22Rv1 (cell line): ENCODE measurements around the gene PRDM2.
"Not testable (repeated sequence)": the region's sequence is repeated elsewhere in the genome, so short reads cannot be mapped to it uniquely, and the experiment has no call there.

Source experiments
- H3K27ac ChIP-seq: fragments of 450-650 bp; 2 replicates; pipeline ENCODE4 v1.5.1; 2017
- ZFX ChIP-seq: fragments of 450-650 bp; IDR thresholded peaks from 2 replicates; pipeline ENCODE4 v1.6.1; 2017; ENCODE audit warnings: antibody characterized with exemption, borderline replicate concordance
- TF ChIP-seq, protein P1 (sequence below): fragments of 450-650 bp; IDR thresholded peaks from 2 replicates; pipeline ENCODE4 v1.5.1; 2017; ENCODE audit warnings: mild to moderate bottlenecking

PRDM2 gene

DNA sequence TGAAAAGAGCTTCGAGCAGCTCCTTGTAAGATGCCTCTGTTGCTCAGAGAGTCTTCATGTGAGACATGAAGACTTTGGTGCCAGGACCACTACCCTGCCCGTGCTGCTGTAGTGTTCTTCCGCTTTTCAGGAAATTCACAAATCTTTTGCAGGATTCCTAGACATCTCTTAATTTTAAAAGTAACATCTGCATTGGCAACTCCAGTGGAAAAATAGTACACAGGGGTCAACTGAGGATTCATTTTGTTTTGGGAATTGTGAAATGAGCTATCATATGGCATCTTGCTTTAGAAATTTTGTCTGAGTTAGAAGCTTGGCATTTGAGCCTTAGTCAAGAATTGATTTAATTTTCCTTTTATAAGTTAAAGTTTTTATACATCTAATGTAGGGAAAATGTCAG, 7.2 kb downstream of the PRDM2 start:
- TF ChIP-seq, protein P1, sequence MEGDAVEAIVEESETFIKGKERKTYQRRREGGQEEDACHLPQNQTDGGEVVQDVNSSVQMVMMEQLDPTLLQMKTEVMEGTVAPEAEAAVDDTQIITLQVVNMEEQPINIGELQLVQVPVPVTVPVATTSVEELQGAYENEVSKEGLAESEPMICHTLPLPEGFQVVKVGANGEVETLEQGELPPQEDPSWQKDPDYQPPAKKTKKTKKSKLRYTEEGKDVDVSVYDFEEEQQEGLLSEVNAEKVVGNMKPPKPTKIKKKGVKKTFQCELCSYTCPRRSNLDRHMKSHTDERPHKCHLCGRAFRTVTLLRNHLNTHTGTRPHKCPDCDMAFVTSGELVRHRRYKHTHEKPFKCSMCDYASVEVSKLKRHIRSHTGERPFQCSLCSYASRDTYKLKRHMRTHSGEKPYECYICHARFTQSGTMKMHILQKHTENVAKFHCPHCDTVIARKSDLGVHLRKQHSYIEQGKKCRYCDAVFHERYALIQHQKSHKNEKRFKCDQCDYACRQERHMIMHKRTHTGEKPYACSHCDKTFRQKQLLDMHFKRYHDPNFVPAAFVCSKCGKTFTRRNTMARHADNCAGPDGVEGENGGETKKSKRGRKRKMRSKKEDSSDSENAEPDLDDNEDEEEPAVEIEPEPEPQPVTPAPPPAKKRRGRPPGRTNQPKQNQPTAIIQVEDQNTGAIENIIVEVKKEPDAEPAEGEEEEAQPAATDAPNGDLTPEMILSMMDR = no peak
- TF ChIP-seq ZFX = no peak
- no peak overlapping the region for H3K27ac ChIP-seq

DNA sequence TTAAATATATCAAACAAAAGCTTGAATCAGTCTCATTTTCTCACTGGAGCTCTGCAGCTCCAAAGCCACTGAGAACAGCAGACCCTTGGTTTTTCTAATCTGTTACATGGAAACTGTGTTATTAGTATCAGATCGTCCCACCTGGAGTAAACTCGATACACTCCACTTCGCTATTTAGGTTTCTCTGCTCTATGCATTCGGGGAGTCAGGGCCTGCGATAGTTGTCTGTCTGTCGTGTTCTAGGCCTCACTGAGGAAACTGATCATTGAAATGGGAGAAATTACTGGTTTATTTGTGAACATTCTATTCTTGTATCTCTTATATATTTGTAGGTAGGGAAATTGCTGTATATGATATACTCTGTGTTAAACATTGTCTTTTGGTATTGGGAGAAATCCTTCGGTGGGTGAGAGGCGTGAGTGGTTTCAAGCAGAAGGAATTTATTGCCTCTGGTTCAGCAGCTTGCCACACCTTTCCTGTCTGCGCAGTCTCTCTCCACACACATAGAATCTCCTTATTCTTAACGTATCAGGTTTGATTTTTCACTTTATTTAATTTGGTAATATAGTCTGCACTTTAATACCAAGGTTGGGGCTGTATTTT, 8.5 kb downstream of the PRDM2 start:
- TF ChIP-seq ZFX = no peak
- TF ChIP-seq, protein P1 = no peak
- H3K27ac ChIP-seq = no peak overlapping the region

DNA sequence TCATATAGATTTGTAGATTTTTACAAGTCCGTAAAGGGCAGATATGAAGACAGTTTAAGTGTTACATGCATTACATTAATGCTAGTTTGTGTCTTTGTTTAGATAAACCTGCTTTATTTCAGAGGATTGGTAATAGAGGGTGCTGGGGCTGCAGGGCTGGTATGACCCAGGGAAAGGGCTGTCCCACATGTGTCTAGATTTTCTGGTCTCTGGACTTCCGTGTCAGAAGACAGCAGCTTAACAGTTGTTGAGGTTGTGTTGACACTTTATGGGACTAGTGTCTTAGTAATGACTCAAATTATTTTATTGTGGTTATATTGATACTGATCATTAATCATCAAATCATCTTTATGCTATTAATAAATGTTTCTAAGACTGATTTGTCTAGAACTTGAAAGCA, 10.1 kb downstream of the PRDM2 start:
- H3K27ac ChIP-seq = no peak overlapping the region
- TF ChIP-seq ZFX = no peak
- TF ChIP-seq, protein P1 = no peak

DNA sequence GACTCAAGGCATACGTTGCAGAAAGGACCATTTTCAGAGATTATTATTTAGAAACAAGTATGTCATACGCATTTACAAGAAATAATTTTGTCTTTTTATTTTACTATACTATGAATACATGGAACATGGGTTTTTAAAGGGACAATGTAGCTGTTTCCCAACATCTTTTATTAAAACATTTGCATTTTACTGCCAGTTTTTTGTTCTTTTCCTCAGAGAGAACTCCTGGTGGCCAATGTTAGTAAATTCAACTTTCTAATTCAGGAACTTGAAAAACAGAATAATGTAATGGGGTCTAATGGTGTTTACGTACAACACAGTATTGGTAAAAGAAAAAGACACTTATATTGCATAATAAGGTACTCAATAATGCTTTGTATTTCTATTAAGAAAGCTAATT, 14.9 kb downstream of the PRDM2 start:
- no peak for TF ChIP-seq ZFX
- TF ChIP-seq, protein P1 = no peak
- no peak overlapping the region for H3K27ac ChIP-seq

DNA sequence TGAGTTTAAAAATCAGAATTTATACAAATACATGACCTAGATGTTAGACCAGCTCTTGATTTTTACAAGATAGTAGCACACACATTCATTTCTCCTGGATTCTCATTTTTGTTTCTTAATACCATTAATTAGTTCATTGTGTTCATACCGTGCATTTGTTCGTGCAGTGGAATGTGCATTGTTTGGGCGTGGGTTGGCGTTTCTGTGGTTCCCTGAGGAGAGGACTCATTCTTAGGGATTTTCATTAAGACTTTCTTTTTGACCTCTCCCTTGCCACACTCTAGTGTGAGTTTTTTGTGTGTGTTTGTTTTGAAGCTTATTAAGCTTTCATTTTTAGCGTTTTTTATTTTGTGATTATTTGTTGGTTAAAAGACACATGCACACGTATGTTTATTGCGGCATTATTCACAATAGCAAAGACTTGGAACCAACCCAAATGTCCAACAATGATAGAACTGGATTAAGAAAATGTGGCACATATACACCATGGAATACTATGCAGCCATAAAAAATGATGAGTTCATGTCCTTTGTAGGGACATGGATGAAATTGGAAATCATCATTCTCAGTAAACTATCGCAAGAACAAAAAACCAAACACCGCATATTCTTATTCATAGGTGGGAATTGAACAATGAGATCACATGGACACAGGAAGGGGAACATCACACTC, 15.8 kb downstream of the PRDM2 start:
- not testable (repeated sequence) for H3K27ac ChIP-seq

DNA sequence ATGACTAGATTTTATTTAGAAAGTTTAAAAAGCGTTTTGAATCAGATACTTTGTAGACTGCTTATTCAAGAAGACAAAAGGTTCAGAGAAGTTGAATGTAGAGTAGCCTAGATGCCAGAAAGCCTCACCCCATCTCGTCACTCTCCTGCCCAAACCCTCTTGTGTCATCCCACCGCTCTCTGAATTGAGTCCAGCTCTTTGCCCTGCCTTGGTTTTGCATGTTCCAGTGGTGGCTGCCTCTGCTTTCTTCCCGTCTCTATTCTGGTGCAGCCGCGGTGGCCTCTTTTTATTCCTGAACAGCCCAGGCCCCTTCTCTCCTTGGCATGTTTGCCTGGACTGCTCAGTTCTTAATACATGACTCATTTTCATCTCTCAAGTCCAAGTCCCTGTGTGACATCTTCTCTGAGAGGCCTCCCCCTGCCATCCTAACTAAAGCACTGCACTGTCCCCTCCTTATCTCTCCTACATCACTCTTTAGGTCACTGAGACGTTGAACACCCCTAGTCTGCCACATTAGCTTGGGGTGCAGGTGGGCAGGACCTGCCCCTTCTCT, 22.9 kb downstream of the PRDM2 start:
- TF ChIP-seq, protein P1 = no peak
- no peak for TF ChIP-seq ZFX
- H3K27ac ChIP-seq = no peak overlapping the region

DNA sequence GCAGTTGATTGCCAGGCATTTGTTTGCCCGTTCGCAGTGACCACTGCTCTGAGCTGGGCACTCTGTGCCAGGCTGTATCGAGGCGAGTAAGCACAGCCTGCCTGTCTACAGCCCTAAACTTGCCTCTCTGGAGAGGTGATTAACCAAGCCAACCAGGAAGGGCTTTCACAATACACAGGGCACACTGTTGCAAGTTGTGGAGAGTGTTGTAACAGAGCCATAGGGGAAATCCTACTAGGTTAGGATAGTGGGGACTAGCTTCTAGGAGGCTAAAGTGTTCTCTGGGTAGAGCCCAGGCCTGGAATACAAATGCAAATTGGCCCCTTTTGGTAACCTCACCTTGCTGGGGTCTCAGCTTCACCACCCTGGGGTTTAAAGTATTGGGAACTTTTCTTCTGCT, 23.8 kb downstream of the PRDM2 start:
- TF ChIP-seq ZFX = no peak
- TF ChIP-seq, protein P1 = no peak
- H3K27ac ChIP-seq = no peak overlapping the region
